GM19023 (cell line): ENCODE measurements around the gene ZNF512.
A peak's percentile ranks its signal among the peaks of the same experiment; 100 is the strongest.
"Not testable (repeated sequence)": the region's sequence is repeated elsewhere in the genome, so short reads cannot be mapped to it uniquely, and the experiment has no call there.

ENCODE experiments used
- ATAC-seq: cut with Tn5 transposase; IDR thresholded peaks from one replicate; pipeline ENCODE4 v1.9.1; 2021; ENCODE audit warnings: mild to moderate bottlenecking, moderate library complexity; ENCODE audit not compliant: unreplicated experiment

ZNF512 gene

DNA sequence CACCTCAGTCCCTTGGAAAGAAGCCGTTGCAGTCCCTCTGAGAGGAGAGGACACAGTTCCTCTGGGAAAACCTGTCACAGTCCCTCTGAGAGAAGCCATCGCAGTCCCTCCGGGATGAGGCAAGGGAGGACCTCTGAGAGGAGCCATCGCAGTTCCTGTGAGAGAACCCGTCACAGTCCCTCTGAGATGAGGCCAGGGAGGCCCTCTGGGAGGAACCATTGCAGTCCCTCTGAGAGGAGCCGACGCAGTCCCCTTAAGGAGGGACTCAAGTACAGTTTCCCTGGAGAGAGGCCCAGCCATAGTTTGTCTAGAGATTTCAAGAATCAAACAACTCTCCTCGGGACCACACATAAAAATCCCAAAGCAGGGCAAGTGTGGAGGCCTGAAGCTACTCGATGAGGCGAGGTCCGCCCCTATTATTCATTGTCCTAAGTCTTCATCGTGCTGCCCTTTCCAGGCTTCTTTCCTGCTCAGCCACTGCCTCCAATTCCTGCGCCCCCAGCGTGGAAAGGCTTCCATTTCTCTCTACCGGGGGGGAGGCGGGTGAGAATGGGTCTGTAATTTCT is 630 bp upstream of the ZNF512 start:
- ATAC-seq = no peak

DNA sequence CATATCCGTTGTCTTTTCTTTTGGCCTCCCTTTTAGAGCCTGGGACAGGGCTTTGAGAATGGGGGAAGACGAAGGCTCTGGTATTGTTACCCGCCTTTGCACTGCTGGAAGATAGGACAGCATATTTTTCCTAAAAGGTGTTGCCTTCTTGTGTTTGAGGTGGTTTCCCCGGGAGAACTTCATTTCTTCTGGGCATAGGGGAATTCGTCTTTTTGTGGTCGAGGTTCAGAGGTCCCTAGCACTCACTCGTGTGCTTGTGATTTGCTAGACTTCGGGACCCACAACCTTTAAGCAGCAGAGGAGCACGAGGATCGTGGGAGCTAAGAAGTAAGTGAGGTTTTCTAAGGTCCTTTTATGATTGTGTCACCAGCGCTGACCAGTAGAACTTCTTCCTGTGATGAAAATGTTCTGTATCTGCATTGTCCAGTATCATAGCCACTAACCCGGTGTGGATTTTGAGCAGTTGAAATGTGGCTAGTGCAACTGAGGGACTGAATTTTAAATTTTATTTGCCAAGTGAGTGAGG is 611 bp downstream of the ZNF512 start:
- ATAC-seq = no peak

DNA sequence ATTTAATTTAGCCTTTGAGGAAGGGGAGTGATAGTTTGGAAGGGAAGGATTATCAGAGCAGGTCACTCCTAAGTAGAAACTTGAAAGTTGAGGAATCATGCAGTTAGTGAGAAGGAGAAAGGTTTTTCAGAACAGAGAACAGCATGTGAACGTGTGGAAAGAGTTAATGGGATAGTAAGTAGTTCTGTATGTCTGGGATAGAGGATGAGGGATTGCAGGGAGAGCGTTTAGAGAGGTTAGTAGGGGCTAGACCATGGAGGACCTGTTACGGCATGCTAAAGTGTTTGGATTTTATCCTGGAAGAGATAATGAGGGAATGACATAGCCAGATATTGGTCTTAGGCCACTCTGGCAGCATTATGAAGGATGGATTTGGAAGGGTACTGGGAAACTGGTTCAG is 1.8 kb downstream of the ZNF512 start:
- ATAC-seq = no peak

DNA sequence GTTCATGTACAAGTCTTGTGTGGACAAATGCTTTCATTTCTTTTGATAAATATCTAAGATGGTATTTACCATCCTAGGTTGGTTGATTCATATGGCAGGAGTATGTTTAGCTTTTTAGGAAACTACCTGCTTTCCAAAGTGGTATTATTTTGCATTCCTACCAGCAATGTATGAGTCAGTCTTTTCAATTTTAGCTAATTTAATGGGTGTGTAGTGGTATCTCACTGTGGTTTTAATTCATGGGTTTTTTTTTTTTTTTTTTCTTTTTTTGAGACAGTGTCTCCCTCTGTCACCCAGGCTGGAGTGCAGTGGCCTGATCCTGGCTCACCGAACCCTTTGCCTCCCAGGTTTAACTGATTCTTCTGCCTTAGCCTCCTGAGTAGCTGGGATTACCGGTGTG is 4.2 kb downstream of the ZNF512 start:
- no peak for ATAC-seq

DNA sequence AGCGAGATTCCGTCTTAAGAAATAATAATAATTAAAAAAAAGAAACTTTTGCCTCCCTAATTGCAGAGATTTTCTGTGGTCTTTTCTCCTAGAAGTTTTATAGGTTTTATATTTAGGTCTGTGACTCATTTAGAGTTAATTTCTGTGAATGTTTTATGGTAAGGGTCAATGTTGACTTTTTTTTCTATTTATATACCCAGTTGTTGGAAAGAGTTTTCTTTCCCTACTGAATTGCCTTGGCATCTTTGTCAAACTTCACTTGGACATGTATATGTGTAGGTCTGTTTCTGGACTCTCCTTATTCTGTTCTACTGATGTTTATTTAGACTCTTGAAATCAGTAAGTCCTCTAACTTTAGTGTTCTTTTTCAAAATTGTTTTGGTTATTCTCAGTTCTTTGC is 5.5 kb downstream of the ZNF512 start:
- no peak for ATAC-seq

DNA sequence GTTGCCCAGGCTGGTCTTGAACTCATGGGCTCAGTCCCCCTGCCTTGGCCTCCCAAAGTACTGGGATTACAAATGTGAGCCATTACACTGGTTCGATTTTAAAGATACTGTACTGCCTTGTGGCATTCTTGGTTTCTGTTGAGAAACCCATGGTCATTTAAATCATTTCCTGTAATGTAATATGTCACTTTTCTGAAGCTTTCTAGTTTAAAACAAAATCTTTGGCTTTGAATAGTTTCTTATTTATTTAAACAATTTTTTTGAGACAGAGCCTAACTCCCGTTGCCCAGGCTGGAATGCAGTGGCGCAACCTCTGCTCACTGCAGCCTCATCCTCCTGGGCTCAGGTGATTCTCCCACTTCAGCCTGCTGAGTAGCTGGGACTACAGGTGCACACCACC is 8.9 kb downstream of the ZNF512 start:
- ATAC-seq = no peak

DNA sequence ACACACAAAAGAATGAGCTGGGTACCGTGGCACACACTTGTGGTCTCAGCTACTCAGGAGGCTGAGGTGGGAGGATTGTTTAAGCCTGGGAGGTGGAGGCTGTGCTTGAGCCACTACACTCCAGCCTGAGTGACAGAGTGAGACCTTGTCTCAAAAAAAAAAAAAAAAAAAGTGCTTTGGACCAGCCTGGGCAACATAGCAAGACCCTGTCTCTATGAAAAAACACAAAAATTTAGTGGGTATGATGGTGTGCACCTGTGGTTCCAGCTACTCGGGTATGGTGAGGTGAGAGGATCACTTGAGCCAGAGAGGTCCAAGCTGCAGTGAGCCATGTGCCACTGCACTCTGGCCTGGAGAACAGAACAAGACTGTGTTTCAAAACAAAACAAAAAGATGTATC is 10.4 kb downstream of the ZNF512 start:
- no peak for ATAC-seq

DNA sequence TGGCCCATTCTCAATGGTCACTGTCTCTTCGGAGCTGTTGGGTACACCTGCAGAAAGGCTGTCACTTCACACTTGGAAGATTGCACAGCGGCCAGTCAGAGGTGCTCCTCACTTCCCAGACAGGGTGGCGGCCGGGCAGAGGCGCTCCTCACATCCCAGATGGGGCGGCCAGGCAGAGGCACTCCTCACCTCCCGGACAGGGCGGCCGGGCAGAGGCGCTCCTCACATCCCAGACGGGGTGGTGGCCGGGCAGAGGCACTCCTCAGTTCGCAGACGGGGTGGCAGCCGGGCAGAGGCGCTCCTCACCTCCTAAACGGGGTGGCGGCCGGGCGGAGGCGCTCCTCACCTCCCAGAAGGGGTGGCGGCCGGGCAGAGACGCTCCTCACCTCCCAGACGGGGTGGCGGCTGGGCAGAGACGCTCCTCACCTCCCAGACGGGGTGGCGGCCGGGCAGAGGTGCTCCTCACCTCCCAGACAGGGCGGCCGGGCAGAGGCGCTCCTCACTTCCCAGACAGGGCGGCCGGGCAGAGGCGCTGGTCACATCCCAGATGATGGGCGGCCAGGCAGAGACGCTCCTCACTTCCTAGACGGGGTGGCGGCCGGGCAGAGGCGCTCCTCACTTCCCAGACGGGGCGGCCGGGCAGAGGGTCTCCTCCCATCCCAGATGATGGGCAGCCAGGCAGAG is 11.3 kb downstream of the ZNF512 start:
- not testable (repeated sequence) for ATAC-seq

DNA sequence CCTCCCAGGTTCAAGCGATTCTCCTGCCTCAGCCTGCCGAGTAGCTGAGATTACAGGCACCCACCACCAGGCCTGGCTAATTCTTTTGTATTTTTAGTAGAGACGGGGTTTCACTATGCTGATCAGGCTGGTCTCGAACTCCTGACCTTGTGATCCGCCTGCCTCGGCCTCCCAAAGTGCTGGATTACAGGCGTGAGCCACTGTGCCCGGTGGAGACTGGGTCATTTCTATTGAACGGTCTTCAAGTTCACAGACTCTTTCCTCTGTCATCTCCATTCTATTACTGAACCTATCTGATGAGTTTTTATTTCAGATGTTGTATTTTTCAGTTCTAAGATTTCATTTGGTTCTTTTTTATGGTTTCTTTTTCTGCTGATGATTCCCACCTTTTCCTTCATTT is 12.6 kb downstream of the ZNF512 start:
- not testable (repeated sequence) for ATAC-seq

DNA sequence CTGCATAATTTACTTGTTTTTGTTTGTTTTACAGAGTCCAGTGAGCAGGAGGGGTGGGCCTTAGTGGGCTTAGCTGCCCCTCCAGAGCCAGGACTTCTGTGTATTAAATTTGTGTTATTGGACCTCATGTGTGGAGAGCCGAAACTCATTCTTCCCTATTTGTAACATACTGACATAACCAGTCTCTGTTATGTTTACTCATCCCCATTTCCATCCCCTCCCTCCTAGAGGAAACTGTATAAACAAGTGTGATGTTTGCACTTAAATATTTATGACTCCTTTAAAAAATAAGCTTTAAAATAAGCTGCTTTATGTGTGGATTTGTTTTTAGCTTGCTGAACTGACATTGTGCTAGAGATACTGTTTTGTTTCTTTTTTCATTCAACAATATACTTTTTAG is 13.8 kb downstream of the ZNF512 start:
- ATAC-seq = no peak

DNA sequence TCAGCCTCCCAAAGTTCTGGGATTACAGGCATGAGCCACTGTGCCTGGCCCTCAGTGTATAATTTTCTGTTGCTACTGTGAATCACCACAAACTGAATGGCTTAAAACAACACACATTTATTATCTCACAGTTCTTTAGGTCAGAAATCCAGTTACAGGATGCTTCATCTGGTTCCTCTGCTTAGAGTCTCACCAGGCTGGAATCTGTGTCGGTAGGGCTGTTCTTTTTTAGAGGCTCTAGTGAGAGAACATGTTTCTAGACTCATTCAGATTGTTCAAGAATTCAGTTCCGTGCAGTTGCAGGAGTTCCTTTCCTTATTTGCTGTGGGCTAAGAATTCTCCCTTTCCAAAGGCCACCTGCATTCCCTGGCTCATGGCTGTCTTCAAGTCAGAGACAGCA is 23.8 kb downstream of the ZNF512 start:
- no peak for ATAC-seq

DNA sequence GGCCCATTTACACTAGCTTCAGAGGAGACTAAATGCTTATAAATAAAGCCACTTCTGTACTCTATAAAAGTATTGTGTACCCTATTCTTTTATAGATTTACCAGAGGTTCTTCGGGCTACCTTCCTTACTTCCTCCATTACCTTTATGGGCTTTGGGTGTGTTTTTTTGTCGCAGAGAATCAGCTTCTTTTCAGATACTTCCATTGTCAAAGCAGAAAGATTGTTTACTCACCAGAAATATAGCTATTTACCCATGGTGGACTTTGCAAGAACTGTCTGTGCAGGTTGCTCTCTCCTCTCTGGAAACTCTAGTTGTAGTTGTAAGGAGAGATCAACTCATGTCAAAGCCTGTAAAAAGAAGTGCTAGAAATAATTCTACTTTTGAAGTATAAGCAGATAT is 31.1 kb downstream of the ZNF512 start:
- no peak for ATAC-seq

DNA sequence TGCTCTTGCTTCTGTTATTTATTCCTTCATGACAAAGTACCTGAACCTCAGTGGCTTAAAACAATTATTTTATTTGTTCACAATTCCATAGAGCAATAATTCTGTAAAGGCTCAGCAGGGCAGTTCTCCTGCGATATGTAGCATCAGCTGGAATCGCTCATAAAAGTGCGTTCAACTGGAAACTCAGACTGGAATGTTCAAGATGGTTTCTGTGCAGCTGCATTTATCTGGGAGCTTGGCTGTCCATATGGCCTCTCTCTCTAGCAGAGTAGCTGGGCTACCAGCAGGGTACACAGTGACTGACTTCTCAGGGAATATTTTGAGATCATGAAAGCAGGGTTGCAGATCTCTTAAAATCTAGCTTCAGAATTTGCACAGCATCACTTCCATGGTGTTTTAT is 32.5 kb downstream of the ZNF512 start:
- no peak for ATAC-seq

DNA sequence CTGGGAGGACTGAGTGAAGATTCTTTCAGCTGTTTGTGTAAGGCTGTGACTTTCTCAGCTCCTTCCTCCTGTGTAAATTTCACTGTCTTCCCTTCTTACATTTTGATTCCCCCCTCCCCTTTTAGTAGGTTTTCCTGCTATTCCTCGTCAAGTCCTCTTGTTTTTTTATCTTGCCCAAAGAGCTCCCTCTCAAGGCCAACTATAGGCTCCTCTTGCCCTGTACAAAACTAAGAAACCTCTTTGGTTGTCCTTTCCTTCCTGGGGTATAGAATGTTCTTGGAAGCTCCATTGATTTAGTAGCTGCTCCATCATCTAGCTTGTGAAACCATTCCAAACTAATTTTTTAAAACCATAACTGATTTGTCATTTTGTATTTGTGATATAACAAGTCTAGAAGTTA is 38.7 kb downstream of the ZNF512 start:
- no peak for ATAC-seq

DNA sequence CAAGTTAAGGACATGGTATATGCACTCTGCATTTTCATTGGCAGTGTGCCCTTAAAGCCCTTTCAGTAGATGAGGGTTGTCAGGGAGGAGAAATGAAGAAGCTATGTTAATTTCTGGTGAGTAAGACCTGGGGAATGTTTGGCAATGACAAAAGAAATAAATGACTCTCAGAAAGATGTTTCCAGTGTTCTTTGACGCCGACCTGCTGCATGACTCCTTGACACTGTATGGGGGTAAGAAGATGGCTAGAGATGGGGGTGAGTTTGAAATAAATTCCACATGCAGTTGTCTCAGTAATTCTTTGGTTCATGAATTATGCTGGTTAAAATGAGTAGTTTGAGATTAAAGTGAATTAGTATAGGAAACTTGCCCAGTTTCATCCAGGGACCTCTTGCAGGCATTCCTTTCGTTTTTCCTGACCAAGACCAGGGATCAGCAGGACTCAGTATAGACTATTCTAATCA is 40.1 kb downstream of the ZNF512 start:
- ATAC-seq = no peak

DNA sequence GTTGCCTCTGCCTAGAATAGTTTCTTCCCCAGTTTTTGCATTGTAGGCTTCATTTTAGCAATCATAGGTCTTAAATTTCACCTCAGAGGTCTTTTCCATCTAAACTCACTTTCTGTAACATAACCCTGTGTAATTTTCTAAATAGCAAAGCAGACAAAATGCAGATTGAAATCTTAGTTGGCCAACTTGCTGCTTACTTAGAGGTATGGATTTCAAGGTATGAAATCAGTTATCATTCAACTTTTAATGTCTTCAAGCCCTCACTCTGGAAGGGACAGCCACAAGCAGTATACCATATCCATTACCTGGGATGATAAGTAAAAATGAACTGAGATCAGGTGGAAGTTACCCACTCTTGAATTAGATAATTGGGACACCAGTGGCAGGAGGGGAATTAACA is 42.1 kb downstream of the ZNF512 start:
- no peak for ATAC-seq

DNA sequence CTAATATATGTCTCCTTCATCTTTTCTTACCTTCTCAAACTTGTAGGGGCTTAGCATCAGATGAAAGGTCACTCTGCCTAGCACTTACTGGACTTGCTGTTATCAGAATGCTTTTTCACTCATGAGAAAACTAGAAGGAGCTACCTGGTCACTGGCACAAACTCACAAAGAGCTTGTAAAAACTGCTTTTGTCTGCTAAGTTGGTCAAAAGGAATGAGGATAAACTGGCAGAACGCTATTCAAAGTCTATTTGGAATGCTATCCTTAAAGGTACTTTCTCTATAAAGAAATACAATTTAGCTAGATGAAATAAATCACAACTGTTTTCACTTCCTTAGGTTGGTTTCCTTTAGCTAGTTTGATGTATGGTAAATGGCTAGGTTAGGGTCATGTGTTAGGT is 43.5 kb downstream of the ZNF512 start:
- ATAC-seq = not testable (repeated sequence)

DNA sequence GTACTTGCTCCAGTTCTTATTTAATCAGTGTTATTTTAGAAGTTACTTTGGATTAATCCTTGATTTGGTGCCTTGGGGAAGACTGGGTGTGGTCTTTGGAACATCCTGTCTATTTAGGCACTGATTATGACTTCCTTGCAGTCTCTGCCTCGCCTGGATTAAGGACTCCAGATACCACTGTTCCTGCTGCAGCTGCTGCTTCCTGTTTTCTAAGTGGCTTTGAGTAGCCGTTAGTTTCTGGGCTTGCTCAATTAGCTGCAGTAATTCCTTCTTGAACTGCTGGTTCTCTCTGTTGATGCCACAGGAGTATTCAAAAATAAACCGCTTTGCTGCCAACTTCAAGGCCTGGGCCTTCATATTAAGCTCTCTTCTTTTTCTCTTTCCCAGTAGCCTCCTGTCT is 44.1 kb downstream of the ZNF512 start:
- ATAC-seq = not testable (repeated sequence)

DNA sequence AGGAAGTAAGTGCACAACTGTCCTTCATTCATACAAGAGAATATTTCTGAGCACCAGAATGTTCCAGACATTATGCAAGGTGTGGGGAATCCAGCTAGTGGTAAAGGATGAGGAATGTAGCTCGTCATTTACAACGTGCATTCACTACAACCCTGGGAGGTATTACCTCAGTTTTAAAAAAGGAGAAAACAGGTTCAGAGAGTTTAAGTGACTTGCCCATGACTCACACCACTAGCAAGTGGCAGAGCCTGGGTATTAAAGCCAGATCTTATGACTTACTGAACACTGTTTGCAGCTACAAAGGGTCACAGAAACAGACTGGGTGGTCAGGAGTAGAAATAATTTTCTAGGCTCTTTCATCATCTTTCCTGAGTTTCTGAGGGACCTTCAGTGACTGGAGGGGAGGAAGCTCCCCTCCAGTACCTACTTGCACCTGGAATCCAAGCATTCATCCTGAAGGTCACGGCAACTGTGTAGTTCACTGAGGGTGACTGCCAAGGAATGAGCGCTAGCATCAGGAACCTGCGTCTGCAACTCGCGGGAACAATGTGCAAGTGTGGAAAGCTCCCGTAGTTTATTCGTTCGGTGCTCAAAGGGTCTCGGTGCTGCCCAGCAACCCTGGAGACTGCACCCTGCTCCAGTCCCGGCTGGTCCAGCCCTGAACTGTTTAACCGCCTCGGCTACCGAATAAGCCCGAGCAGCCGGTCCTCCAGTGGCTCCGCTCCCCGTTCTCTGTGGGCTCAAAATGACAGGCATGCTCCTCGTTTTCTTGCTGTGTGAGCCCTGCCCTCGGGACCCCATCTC is 45.3 kb downstream of the ZNF512 start:
- peak; percentile 24 for ATAC-seq

DNA sequence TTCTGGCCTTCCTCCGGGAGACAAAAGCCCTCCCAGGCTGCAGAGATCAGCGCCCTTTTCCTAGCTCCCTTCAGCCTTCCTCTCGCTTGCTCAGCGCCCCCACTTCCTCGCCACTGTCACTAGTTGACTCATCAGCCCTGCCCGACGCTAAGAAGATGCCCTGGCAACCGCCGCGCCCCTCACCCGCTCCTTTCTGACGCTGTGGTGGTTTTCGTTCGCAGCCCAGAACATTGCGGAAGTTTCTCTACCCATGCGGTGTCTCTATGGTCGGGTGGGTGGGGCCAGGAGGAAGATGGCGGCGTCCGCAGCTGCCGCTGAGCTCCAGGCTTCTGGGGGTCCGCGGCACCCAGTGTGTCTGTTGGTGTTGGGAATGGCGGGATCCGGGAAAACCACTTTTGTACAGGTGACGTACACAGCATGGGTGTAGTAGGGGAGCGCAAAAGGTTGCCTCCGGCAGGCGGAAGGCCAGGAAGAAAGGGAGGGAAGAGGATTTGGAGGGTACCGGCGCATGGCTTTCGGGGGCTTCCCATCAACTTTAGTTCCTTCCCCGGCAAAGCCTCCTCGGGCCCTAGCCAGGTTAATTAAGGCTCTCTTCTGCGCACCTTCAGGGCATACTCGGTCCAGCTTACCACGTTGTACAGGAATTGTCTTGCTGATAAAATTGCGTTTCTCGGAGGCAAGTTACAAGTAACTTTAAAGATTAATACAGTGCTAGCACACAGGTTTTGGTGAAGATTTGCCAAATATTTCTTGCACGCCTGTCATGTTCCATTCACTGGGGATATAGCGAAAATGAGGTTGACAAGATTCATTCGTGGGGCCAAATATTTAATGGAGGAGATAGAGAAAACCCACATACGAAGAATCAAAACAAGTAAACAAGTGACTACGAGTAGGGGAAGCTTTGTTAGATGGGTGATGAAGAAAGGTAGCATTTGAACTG is 46.2 kb downstream of the ZNF512 start, which contains the start of the genes CCDC121 and GPN1:
Gene CCDC121, minus strand, starts transcription at position 246 of the 943 bp plus-strand sequence. CDS start 1,213 bp downstream, outside the sequence.
Gene GPN1, plus strand, starts transcription at position 284 of the 943 bp plus-strand sequence. Its CDS starts 9 bp downstream, at position 293.
- peak; percentile 99 for ATAC-seq
